RPMI8226 (cell line): ENCODE measurements around the gene ZFYVE21.
"Not testable (repeated sequence)": the region's sequence is repeated elsewhere in the genome, so short reads cannot be mapped to it uniquely, and the experiment has no call there.

Experiments
- DNase-seq: peaks from one replicate; pipeline ENCODE4 v3.0.0-alpha.2; 2015

ZFYVE21 gene

DNA sequence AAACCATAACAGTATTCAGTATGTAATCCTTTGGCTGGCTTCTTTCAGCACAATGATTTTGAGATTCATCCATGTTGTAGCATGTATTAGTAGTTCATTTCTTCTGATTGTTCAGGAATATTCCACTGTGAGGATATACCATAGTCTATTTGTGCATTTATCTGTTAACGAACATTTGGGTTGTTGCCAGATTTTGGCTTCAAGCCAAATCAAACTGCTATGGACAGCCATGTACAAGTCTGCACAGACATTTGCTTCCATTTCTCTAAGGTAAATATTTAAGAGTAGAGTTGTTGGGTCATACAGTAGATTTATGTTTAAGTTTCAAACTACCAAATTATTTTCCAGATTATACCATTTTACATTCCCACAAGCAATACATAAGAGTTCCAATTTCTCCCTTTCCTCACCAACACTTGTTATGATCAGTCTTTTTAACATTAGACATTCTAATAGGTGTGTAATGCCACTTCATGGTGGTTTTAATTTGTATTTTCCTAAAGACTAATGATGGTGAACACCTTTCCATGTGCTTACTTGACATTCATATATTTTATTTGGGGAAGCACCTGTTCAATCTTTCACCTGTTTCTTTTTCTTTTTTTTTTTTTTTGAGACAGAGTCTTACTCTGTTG is 56.6 kb downstream of the ZFYVE21 start:
- DNase-seq, result no peak

DNA sequence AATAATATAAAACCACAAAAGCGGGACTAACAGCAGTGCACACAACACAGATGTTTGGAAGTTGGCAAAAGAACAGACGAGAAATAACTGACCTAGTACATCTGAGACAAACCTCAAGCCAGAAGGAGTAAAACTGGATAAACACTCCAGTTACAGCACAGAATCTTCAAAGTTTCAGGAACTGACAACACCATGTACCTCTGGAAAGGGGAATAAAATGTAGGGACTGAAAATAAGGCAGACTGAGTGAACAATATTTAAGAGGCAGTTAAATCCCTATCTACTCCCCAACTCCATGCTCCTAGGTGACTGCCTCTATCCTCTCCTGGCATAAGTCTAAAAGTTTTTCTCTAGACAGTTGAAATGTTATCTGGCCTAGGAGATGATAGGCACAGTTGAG is 57.9 kb downstream of the ZFYVE21 start:
- DNase-seq, result no peak

GRCh38 chr14:103775506-103775905 is 59.9 kb downstream of the ZFYVE21 start:
- DNase-seq, result no peak

DNA sequence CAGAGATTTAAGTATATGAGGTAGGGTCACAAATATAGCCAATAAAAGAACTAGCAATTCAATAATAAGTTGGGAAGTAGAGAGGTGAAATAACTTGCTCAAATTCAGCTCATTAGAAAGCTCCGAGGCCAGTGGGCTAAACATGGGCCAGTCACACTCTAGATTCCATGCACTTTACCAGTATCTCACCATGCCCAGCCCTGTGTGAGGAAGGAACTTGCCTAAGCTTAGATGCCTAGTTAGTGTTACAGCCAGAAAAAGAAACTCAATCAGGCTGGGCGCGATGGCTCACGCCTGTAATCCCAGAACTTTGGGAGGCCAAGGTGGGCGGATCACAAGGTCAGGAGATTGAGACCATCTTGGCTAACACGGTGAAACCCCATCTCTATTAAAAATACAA is 60.7 kb downstream of the ZFYVE21 start:
- DNase-seq, result not testable (repeated sequence)

- no peak for DNase-seq
Observed at GRCh38 chr14:103782376-103782775, 66.8 kb downstream of the ZFYVE21 start.
